Right lobe of liver (tissue), 6 donors: ENCODE results near the gene TRAPPC2L. TPM values are rescaled to one million over a fixed set of nuclear protein-coding genes. Genes with fewer than 3 reads are reported as not detected.

Source experiments
- ATAC-seq, 4 donors: fragments of 200-7000 bp; cut with Tn5 transposase; one replicate each; pipeline ENCODE4 v1.9.1; 2020; ENCODE audit warnings: mild to moderate bottlenecking in 4 of 4, moderate library complexity in 4 of 4
- DNase-seq, 3 donors: peaks; one replicate each; pipeline ENCODE4 v3.0.0-alpha.2; 2020
- H3K27ac ChIP-seq, 3 donors: fragments of 200-600 bp; one replicate each; pipeline ENCODE4 v1.8.0; 2022
- H3K27me3 ChIP-seq, 2 donors: fragments of 200-600 bp; one replicate each; pipeline ENCODE4 v1.8.0; 2022
- H3K36me3 ChIP-seq, 4 donors: fragments of 200-600 bp; sonication (generic) in 1 of 4; one replicate each; pipeline versions ENCODE4 v1.5.1 to v1.8.0; 2017 to 2022; ENCODE audit warnings: control low read depth in 1 of 4
- H3K4me1 ChIP-seq, 4 donors: fragments of 200-600 bp; sonication (generic) in 1 of 4; one replicate each; pipeline versions ENCODE4 v1.5.1 to v1.8.0; 2017 to 2022; ENCODE audit warnings: control low read depth in 1 of 4
- H3K4me3 ChIP-seq, 3 donors: fragments of 200-600 bp; one replicate each; pipeline ENCODE4 v1.8.0; 2022
- H3K9me3 ChIP-seq, 4 donors: fragments of 200-600 bp; sonication (generic) in 1 of 4; one replicate each; pipeline versions ENCODE4 v1.5.1 to v1.8.0; 2017 to 2022; ENCODE audit warnings: control low read depth in 1 of 4
- POLR2A ChIP-seq: fragments of 450-650 bp; IDR thresholded peaks from one replicate; pipeline ENCODE4 v1.6.1; 2017; ENCODE audit warnings: antibody characterized with exemption, mild to moderate bottlenecking
- WGBS: methylation state at CpG from one replicate; pipeline ENCODE4 v1.1.6; 2018; ENCODE audit warnings: low coverage, low lambda C conversion rate; ENCODE audit not compliant: insufficient coverage; ENCODE audit errors: missing lambda C conversion rate; 5-methylcytosine and 5-hydroxymethylcytosine counted together
- intact Hi-C, 2 donors: fragments of 100-400 bp; cut with DNase I; formaldehyde crosslinking; loops; one replicate each; pipeline versions ENCODE4 v1.11.2 to v1.14.1; 2022
- total RNA-seq, 6 experiments: library from RNA; depleted of rRNA in 2 of 6; stranded (reverse); fragments of >200 nt in 2 of 6; fragmentation: NEBNext Ultra II Directional in 3 of 6; extraction: Animal tissue kit (Norgen Biotek cat#: 25700) in 3 of 6; gene quantifications; one replicate each; pipeline versions ENCODE4 v1.1.0 to v1.2.4, GENCODE V29; 2016 to 2023
- TF ChIP-seq, protein P1 (sequence below), 4 donors: fragments of 200-600 bp in 3 of 4; fragments of 450-650 bp in 1 of 4; IDR thresholded peaks; one replicate each; pipeline versions ENCODE4 v1.5.1 to v1.8.0; 2016 to 2022; ENCODE audit warnings: antibody characterized with exemption in 4 of 4, mild to moderate bottlenecking in 2 of 4
- donor health status: DM: no; HTN: yes; CAD: no.
- donor health status: DM: no; HTN: no; CAD: no.
- donor health status: DM: no; HTN: no; CAD: no.
- donor health status: DM: no; HTN: yes; CAD: no.
- donor health status: DM: no; HTN: yes; CAD: no.

Gene TRAPPC2L
- total RNA-seq, 6 experiments from 2014 or later: 15.1 to 25.5 (median 20.1) TPM

- peaks cover 0 to 8% (median 1%) of the 10 kb centered on the region in 4 donors for H3K36me3 ChIP-seq
- H3K27ac ChIP-seq: no peak overlapping the region
- ATAC-seq: no peak
- no peaks in the 10 kb centered on the region for H3K27me3 ChIP-seq
- H3K4me1 ChIP-seq: no peaks in the 10 kb centered on the region
- no peaks in the 10 kb centered on the region for H3K9me3 ChIP-seq
- no peak for DNase-seq
- no peak overlapping the region for H3K4me3 ChIP-seq
- TF ChIP-seq, protein P1, sequence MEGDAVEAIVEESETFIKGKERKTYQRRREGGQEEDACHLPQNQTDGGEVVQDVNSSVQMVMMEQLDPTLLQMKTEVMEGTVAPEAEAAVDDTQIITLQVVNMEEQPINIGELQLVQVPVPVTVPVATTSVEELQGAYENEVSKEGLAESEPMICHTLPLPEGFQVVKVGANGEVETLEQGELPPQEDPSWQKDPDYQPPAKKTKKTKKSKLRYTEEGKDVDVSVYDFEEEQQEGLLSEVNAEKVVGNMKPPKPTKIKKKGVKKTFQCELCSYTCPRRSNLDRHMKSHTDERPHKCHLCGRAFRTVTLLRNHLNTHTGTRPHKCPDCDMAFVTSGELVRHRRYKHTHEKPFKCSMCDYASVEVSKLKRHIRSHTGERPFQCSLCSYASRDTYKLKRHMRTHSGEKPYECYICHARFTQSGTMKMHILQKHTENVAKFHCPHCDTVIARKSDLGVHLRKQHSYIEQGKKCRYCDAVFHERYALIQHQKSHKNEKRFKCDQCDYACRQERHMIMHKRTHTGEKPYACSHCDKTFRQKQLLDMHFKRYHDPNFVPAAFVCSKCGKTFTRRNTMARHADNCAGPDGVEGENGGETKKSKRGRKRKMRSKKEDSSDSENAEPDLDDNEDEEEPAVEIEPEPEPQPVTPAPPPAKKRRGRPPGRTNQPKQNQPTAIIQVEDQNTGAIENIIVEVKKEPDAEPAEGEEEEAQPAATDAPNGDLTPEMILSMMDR (IDR thresholded peaks at IDR 0.05): no peak
- no peak for TF ChIP-seq POLR2A
- WGBS: 100% methylated on average over 1 of the region's 11 CpGs
- intact Hi-C loops: no loop called here
These were observed 21.5 kb upstream of the TRAPPC2L start for GRCh38 chr16:88835383-88835782.

DNA sequence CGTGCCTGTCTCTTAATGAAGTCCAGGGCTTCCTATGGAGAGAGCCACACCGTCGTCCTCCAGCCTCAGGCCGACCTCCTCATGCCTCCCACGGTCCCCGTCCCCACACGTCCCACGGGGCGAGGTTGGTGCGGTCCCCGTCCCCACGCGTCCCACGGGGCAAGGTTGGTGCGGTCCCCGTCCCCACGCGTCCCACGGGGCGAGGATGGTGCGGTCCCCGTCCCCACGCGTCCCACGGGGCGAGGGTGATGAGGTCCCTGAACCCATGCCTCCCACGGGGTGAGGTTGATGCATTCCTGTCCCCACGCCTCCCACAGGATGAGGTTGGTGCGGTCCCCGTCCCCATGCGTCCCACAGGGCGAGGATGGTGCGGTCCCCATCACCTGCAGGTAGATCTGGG, 21.1 kb upstream of the TRAPPC2L start:
- ATAC-seq (no peak), DNase-seq (no peak)
- TF ChIP-seq POLR2A: no peak
- TF ChIP-seq, protein P1 (IDR thresholded peaks at IDR 0.05): no peak
- H3K4me3 ChIP-seq: no peak overlapping the region
- WGBS: 83% methylated on average over 1 of the region's 33 CpGs
- peaks cover 0 to 8% (median 2%) of the 10 kb centered on the region in 4 donors for H3K36me3 ChIP-seq
- H3K9me3 ChIP-seq: no peaks in the 10 kb centered on the region
- no peaks in the 10 kb centered on the region for H3K4me1 ChIP-seq
- no peaks in the 10 kb centered on the region for H3K27me3 ChIP-seq
- intact Hi-C loops: no loop called here
- H3K27ac ChIP-seq: no peak overlapping the region

GRCh38 chr16:88836791-88837190, 20.1 kb upstream of the TRAPPC2L start:
- intact Hi-C loops: no loop called here
- H3K4me3 ChIP-seq: no peak overlapping the region
- ATAC-seq (no peak), DNase-seq (no peak)
- H3K9me3 ChIP-seq: no peaks in the 10 kb centered on the region
- 87% methylated on average over 4 of the region's 17 CpGs for WGBS
- no peak overlapping the region for H3K27ac ChIP-seq
- no peaks in the 10 kb centered on the region for H3K27me3 ChIP-seq
- H3K36me3 ChIP-seq: peaks cover 0 to 8% (median 2%) of the 10 kb centered on the region in 4 donors
- TF ChIP-seq, protein P1 (IDR thresholded peaks at IDR 0.05): no peak
- TF ChIP-seq POLR2A: no peak
- H3K4me1 ChIP-seq: no peaks in the 10 kb centered on the region

DNA sequence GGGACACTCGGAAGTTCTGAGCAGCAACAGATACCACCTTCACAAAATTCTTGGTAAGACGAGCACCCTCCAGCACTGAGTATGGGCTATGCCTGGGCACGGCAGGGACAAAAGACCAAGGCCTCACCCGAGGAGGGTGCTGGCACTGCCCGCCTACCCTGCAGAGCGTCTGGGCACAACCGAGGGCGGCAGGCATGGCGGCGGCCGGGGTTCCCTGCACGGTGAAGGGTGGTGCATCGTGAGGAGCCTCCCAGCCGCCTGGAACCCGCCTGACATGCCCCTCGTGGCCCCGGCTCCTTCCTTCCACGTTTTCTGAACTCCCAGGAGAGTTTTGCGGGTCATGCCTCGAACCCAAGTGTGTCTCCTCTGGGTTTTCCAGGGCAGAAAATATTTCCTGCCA, 19.1 kb upstream of the TRAPPC2L start:
- TF ChIP-seq, protein P1 (IDR thresholded peaks at IDR 0.05): no peak
- no peak for TF ChIP-seq POLR2A
- Histone ChIP-seq H3K27me3 (no peaks in the 10 kb centered on the region), H3K27ac (no peak overlapping the region), H3K9me3 (no peaks in the 10 kb centered on the region), H3K4me1 (no peaks in the 10 kb centered on the region), H3K4me3 (no peak overlapping the region), H3K36me3 (peaks cover 0 to 8% (median 2%) of the 10 kb centered on the region in 4 donors)
- 40% methylated on average over 1 of the region's 20 CpGs for WGBS
- intact Hi-C loops: no loop called here
- DNase-seq (no peak), ATAC-seq (no peak)

DNA sequence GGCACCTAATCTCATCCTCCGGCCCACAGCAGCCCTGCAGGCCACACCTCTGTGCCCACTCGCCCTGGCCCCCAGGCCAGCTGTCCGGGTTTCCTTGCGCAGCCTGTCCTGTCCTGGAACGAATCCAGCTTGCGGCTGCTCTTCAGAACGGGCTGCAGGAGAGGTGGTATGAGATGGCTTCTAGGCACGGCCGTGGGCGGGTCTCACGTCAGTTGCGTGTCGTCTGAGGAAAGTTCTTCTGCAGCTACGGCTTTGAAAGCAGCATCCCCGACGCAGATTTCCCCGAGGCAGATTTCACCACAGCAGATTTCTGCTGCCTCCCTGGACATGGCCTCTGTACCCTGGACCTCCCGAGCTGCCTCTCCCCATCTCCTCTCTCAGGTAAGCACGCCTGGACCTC, 18.4 kb upstream of the TRAPPC2L start:
- DNase-seq (no peak), ATAC-seq (no peak)
- peaks cover 0 to 8% (median 2%) of the 10 kb centered on the region in 4 donors for H3K36me3 ChIP-seq
- intact Hi-C loops: no loop called here
- WGBS: 85% methylated on average over 5 of the region's 19 CpGs
- H3K27me3 ChIP-seq: no peaks in the 10 kb centered on the region
- H3K9me3 ChIP-seq: no peaks in the 10 kb centered on the region
- H3K4me3 ChIP-seq: no peak overlapping the region
- TF ChIP-seq POLR2A: no peak
- TF ChIP-seq, protein P1 (IDR thresholded peaks at IDR 0.05): no peak
- H3K4me1 ChIP-seq: no peaks in the 10 kb centered on the region
- no peak overlapping the region for H3K27ac ChIP-seq
